Left ventricle myocardium inferior (tissue), 1 donor: Measurements from ENCODE around the gene HES5. TPM values are rescaled to one million over a fixed set of nuclear protein-coding genes. Genes with fewer than 3 reads are reported as not detected.
"Not testable (repeated sequence)": the region's sequence is repeated elsewhere in the genome, so short reads cannot be mapped to it uniquely, and the experiment has no call there.

Source experiments
- DNase-seq: peaks from one replicate; pipeline ENCODE4 v3.0.0-alpha.2; 2020
- H3K27ac ChIP-seq: fragments of 200-600 bp; replicated peaks from 2 replicates; pipeline ENCODE4 v1.8.0; 2021
- H3K27me3 ChIP-seq: fragments of 200-600 bp; 2 replicates; pipeline ENCODE4 v1.8.0; 2021; ENCODE audit warnings: low read depth
- H3K36me3 ChIP-seq: fragments of 200-600 bp; 2 replicates; pipeline ENCODE4 v1.8.0; 2021
- H3K4me1 ChIP-seq: fragments of 200-600 bp; 2 replicates; pipeline ENCODE4 v1.8.0; 2021
- H3K4me3 ChIP-seq: fragments of 200-600 bp; 2 replicates; pipeline ENCODE4 v1.8.0; 2021; ENCODE audit warnings: mild to moderate bottlenecking, moderate library complexity
- H3K9me3 ChIP-seq: fragments of 200-600 bp; replicated peaks from 2 replicates; pipeline ENCODE4 v1.8.0; 2021
- CTCF ChIP-seq: fragments of 200-600 bp; IDR thresholded peaks from 2 replicates; pipeline ENCODE4 v1.8.0; 2021; ENCODE audit warnings: antibody characterized with exemption, mild to moderate bottlenecking, borderline replicate concordance
- intact Hi-C: fragments of 100-400 bp; cut with micrococcal nuclease; formaldehyde crosslinking; loops from one replicate; pipeline ENCODE4 v1.11.0; 2022
- long read RNA-seq: library from polyadenylated mRNA; unstranded; transcript quantifications from one replicate; pipeline ENCODE4 v2.0.0, GENCODE V29; 2021
- total RNA-seq: library from RNA; stranded (reverse); fragmentation: NEBNext Ultra II Directional; extraction: Animal tissue kit (Norgen Biotek cat#: 25700); gene quantifications from one replicate; pipeline ENCODE4 v1.2.1, GENCODE V29; 2021
- donor health status: DM: no; HTN: yes; CAD: no; lungs with severe emphysema.

HES5 gene
- 0.63 TPM for total RNA-seq
- long read RNA-seq, partial matches to known transcripts, result 0 of 2 reads
- long read RNA-seq, other reads (novel, unspliced or antisense), result 0 of 2 reads

GRCh38 chr1:2529784-2530512 is at the start of gene HES5:
Gene HES5, minus strand, starts transcription at chr1:2530263. Its CDS starts 99 bp downstream, at chr1:2530164.
- intact Hi-C loops, result no loop called here
- no peak for TF ChIP-seq CTCF
- Histone ChIP-seq H3K27me3 (peaks cover 33% of the 10 kb centered on the region), H3K9me3 (no peaks in the 10 kb centered on the region), H3K27ac (peak within 1 kb of the TSS; percentile 92), H3K4me1 (peaks cover 69% of the 10 kb centered on the region), H3K36me3 (no peaks in the 10 kb centered on the region), H3K4me3 (peak within 1 kb of the TSS; percentile 70)
- DNase-seq, result peak; percentile 50

GRCh38 chr1:2578758-2579118 is 48.7 kb upstream of the HES5 start:
- no peak for TF ChIP-seq CTCF
- no peaks in the 10 kb centered on the region for H3K36me3 ChIP-seq
- peak overlapping the region; percentile 94 for H3K27ac ChIP-seq
- no peak for DNase-seq
- H3K9me3 ChIP-seq, result peaks cover 3% of the 10 kb centered on the region
- H3K27me3 ChIP-seq, result peaks cover 21% of the 10 kb centered on the region
- H3K4me1 ChIP-seq, result peaks cover 41% of the 10 kb centered on the region
- H3K4me3 ChIP-seq, result peak overlapping the region; percentile 49
- intact Hi-C loops, result no loop called here

- H3K4me1 ChIP-seq, result peaks cover 41% of the 10 kb centered on the region
- peaks cover 12% of the 10 kb centered on the region for H3K9me3 ChIP-seq
- intact Hi-C loops, DNase-seq, H3K36me3 ChIP-seq: not testable (repeated sequence)
- H3K27me3 ChIP-seq, result peaks cover 21% of the 10 kb centered on the region
- H3K27ac ChIP-seq, result peak overlapping the region; percentile 94
- peak overlapping the region; percentile 49 for H3K4me3 ChIP-seq
Measured at GRCh38 chr1:2577565-2578075, 47.6 kb upstream of the HES5 start.

GRCh38 chr1:2575801-2576663 is 46.0 kb upstream of the HES5 start:
- Histone ChIP-seq H3K36me3 (no peaks in the 10 kb centered on the region), H3K9me3 (peaks cover 12% of the 10 kb centered on the region), H3K4me3 (peak overlapping the region; percentile 30), H3K4me1 (peaks cover 34% of the 10 kb centered on the region), H3K27me3 (peaks cover 21% of the 10 kb centered on the region), H3K27ac (peak overlapping the region; percentile 91)
- TF ChIP-seq CTCF, result no peak
- DNase-seq, result no peak
- intact Hi-C loops, result no loop called here

GRCh38 chr1:2574350-2574749 is 44.3 kb upstream of the HES5 start:
- no peak for TF ChIP-seq CTCF
- intact Hi-C loops, result no loop called here
- Histone ChIP-seq H3K27me3 (peaks cover 5% of the 10 kb centered on the region), H3K4me1 (peaks cover 33% of the 10 kb centered on the region), H3K4me3 (no peak overlapping the region), H3K27ac (no peak overlapping the region), H3K36me3 (no peaks in the 10 kb centered on the region), H3K9me3 (peaks cover 12% of the 10 kb centered on the region)
- no peak for DNase-seq
